Hematopoietic multipotent progenitor cell treated with erythropoietin and hydrocortisone succinate and interleukin-3 and kit ligand, for 8 days (in vitro differentiated cells): ENCODE measurements around the gene NEDD9.

Experiments
- DNase-seq: peaks from one replicate; pipeline ENCODE4 v3.0.0-alpha.2; 2015

NEDD9 gene

GRCh38 chr6:11172501-11173327 lies 59.8 kb downstream of the NEDD9 start:
- DNase-seq = peak; percentile 51

GRCh38 chr6:11171952-11172351 lies 60.5 kb downstream of the NEDD9 start:
- DNase-seq = no peak

DNA sequence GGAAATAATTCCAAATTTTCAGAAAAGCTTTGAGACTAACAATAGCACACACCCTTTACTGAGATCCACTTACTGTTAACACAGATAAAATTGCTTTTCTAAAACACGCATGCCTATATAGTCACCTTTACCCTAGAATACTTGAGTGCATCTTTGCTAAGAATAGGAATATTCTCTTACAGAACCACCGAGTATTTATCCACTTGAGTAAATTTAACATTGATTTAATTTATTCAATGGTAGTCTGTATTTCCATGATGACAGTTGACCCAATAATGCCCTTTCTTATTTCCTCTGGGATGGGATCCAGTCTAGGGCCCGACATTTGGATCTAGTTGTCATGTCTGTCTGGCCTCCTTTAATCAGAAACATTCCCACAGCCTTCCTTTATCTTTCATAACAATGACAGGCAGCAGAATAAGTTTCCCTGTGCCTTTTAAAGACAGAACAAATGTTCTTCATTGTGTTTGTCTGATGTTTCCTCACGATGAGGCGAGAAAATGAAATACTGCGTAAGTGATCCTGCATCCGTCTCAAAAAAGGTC lies 64.3 kb downstream of the NEDD9 start:
- DNase-seq = no peak

- DNase-seq = no peak
Observed at GRCh38 chr6:11166948-11167347, 65.5 kb downstream of the NEDD9 start.

DNA sequence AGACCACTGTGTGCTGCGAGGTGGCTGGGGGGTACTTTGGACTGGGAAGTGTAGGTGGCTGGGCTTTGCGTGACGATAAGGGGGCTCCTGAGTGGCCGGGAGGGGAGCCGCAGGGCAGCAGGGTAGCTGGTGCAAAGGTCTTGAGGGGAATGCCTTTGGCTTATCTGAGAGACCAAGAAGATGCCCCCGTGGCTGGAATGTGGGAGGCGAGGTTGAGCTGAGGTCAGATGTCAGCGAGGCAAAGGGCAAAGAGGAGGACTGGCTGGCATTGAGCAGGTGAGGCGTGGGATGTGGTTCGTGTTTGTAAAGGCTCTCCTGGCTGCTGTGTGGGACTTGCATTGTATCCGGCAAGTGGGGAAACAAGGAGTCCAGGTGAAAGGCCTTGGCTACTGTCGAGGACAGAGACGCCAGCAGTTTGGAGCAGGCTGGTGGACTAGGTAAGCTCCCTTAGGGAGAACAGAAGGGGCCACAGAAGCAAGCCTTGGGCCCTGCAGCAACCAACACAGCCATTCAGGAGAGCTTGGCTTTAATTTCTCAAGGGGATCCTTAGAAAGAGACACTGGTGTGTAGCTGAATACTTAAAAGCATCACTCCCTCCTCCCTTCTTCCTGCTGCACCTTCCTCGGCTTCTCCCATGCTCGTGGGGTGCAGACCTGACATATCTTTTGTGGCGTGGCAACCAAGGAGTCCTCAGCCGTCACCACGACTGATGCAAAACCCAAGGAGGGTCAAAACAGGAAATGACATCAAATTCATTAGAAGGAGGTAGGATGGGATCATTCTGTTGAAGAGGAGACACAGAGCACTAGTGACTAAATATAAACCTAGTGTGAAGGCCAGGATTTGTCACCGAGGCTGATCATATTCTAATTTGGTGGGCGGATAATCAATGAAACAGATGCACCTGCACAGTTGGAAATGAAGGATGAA lies 67.5 kb downstream of the NEDD9 start:
- DNase-seq = no peak

GRCh38 chr6:11163932-11164331 lies 68.5 kb downstream of the NEDD9 start:
- DNase-seq = no peak

DNA sequence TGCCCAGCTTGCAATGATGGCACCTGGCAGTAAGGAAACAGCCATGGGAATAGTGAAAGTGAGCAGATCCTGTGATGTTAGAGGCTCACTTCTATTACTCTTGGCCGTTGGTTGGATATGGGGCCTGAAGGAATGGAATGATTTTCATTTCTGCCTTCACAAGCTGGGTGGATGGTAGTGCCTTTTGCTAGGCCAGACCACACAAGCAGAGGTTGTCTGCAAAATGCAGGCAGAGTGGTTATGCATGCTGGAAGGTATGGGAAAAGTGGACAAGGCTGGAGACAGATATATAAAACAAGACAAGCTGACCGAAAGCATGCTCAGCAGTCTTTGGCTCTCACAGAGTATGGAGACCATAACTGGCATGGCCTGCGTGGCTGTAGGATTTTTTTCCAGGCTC lies 70.2 kb downstream of the NEDD9 start:
- no peak for DNase-seq

DNA sequence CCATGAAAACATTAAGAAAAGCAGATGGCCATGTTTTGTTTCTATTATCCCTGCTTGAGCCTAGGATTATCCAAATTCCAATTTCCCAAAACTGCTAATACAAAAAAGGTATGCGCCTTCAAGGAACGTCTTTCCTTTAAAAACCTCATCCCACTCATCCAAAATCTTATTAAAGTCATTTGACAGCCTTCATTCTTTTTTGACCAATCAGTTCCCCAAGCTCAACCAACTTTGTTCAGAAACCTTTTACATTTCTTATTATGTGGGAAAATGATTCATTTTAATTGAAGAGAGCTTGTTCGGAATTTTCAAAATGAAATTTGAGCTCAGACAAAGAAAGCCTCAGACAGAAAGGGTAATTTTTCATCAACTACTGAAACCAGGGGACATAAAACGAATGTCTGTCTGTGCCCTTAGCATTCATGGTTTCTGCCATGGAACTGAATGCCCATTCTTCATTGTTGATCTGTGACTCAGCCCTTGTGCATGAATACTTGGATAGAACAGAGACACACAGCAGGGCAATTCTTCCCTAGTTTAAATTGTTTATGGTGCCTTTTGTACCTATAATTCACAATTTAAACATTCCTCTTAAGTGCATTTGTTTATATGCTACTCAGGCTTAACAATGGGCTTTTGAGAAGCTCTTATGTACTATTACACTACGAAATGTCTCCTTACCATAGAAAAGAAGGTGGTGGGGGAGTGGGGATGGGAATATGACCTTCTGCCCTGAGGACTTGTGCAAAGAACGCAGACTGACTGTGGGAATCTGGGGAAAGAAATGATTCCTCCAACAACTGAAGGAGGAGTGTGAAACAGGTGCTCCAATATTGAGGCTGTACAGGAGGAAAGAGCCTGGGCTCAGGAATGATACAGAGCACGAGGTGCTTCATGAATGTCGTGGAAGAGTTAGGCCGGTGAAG lies 71.2 kb downstream of the NEDD9 start:
- DNase-seq = no peak

DNA sequence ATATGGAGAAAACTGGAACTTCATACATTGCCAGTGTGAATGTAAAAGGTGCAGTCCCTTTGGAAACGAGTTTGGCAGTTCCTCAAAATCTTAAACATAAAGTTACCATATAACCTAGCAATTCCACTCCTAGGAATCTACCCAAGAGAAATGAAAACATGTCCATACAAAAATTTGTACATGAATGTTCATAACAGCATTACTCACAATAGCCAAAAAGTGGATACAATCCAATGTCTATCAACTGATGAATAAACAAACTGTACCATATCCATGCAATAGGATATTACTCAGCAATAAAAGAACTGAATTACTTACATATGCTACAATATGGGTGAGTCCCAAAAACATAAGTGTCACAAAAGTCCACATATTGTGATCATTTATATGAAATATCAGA lies 72.3 kb downstream of the NEDD9 start:
- DNase-seq = no peak

DNA sequence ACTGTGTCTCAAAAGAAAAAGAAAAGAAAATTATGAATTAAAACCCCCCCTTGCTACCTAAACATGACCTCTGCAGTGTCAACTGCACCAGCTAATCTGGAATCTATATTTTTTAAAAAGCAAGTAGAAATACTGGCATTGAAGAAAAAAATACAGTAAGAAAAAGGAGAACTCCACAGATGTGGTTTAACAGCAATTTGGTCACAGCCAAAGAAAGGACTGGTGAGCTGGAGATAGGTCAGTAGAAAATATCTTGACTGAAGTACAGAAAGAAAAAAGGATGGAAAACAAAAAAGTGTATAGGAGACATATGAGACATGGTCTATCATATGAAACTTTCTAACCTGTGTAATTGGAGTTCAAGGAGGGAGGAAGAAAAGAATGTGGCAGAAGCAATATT lies 76.9 kb downstream of the NEDD9 start:
- no peak for DNase-seq

DNA sequence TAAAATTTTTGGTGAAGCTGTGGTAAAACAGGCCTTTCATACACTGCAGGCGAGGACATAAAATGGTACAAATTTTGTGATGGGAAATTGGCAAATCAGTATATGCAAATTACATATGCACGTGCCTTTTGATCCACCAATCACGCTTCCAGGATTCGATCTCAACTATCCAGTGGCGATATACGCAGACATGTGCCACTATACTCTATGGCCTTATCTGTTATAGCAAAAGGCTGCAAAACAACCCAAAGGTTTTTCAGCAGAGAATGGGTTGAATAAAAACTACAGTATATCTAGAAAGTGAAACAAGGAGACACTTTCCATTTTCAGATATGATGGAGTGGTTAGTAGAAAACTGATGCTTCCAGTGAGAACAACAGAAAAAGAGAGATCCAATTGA lies 79.0 kb downstream of the NEDD9 start:
- no peak for DNase-seq

- DNase-seq = no peak
Observed at GRCh38 chr6:11152581-11152980, 79.9 kb downstream of the NEDD9 start.

GRCh38 chr6:11151488-11151887 lies 81.0 kb downstream of the NEDD9 start:
- DNase-seq = no peak

DNA sequence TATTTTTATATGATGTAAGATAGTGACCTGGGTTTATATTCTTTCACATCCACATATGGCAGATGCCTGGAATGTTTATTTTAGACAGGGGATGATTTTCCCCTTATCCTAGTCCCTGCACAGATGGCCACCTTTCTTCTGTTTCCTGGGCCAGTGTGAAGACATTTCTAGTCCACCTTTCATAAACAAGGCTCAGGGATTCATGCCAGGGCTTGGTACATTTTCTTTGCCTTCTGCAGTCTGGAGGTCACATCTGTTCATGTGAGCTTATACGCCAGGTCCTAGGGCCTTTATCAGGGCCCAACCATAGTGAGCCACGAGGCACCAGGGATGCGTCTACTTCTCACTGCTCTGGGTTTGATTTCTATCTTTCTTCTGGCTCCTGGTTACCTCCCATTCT lies 82.9 kb downstream of the NEDD9 start:
- DNase-seq = no peak

- DNase-seq = no peak
Observed at GRCh38 chr6:11146117-11146826, 86.2 kb downstream of the NEDD9 start.

DNA sequence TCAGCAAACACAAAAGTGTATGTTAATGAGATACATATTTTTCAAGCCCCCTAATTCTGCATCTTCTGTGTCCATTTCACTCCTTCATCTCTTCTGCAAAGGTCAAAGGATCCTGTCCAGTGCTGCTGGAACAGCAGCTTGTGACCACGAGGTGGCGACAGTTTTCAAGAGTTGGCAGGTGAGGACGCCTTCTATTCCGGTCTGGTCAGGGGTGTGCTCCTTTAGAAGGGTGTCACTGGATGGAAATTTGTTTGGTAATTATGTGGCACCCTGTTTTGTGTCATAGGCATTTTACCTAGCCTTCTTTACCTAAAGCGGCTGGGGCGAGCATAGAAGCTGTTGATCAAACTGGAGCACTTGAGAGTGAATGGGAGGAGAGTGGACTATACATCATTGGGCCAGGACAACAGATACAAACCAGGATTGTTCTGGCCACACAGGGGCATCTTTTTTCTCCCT lies 88.0 kb downstream of the NEDD9 start:
- peak; percentile 67 for DNase-seq

DNA sequence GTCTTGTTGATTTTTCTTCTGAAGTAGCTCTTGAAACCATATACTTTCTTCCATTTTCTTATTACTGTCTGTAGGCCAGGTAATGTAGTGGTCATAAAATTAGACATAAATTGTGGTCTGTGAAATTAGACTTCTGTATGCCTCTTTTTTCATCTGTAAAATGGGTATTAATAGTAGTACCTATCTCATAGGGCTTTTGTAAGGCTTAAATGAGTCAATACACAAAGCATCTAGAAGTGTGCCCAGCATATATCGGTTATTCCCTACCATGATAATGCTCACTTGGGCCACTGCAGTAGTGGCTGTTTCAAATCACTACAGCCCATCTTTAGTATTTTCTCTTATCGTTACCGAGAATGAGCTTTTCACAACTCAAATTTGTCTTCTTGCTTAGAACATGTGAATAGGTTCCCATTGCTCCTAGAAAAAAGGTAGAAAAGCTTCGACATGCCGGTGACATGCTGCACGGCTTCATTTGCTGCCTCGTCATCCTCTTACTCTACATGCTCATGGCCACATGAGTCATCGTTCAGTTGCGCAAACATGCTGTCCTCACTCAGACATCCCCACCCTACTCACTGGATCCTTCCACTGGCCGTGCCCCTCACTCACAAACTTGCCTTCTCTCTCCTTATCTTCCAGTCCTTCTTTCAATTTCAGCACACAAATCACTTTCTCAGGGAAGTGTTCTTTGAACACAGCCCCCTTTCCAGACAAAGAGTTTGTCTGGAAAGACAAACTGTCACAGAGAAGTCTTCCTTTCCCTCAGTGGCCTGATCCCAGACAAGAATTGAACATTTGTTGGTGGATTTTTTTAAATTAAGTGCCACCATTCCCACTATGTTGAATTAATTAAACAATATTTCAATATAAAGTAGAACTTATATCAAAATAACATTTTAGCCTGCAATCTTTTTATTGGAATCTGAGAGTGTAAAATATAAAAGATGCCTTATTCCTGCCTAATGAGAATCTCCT lies 88.8 kb downstream of the NEDD9 start:
- no peak for DNase-seq

DNA sequence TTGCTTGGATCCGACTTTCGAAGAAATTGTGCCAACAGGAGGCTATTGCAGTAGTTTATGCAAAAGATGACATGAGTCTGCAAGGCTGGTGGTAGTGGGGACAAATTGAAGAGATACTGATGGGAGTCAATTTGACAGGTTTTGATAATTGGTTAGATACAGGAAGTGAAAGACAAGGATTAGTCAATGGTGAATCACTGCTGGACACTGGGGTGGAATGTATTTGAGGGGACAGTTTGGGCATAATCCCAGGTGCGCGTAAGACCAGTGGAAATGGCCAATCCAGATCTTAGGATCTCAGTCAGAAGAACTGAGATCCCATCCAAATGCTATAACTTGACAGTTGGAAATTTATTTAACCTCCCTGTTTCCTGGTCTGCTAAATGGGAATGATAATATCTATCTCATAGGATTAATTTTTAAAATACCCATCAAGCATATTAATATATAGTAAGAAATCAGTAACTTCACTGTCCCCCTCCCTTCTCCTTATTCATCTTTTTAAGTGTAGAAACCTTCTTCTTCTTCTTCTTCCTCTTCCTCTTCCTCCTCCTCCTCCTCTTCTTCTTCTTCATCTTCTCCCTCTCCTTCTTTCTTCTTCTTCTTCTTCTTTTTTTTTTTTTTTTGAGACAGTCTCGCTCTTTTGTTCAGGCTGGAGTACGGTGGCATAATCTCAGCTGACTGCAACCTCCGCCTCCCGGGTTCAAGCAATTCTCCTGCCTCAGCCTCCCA lies 90.0 kb downstream of the NEDD9 start:
- DNase-seq = no peak

DNA sequence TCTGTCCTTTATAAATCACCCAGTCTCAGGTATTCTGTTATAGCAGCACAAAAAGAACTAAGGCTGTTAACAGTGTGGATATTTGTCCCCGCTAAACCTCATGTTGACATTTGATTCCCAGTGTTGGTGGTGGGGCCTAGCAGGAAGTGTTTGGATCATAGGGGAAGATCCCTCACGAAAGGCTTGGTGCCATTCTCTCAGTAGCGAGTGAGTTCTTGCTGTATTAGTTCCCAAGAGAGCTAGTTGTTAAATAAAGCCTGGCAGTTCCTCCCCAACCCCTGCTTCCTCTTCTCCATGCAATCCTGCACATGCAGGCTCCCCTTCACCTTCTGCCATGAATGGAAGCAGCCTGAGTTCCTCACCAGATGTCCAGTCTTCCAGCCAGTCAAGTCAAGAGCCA lies 91.2 kb downstream of the NEDD9 start:
- DNase-seq = no peak

DNA sequence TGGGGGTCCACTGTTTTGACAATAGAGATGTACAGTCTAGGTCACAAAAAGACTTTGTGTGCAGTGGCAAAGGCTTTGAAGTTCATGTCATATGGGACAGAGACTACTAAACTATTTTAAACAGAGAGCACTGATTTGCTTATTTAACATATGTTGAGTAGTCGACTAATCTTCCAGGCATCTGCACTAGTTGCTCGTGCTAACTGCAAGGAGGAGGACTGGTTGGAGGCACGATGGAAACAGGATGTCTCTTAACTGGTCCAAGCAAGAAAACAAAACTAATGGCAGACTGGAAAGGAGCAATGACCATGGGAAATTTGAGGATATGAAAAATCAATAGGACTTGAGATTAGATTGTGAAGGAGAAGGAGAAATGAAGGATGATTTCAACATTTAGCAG lies 92.4 kb downstream of the NEDD9 start:
- DNase-seq = no peak
